ENCODE results near the gene CAP1. TPM values are rescaled to one million over a fixed set of nuclear protein-coding genes. Genes with fewer than 3 reads are reported as not detected.

The CAP1 gene
- total RNA-seq, 1 experiment from 2014 or later = 243 TPM

DNA sequence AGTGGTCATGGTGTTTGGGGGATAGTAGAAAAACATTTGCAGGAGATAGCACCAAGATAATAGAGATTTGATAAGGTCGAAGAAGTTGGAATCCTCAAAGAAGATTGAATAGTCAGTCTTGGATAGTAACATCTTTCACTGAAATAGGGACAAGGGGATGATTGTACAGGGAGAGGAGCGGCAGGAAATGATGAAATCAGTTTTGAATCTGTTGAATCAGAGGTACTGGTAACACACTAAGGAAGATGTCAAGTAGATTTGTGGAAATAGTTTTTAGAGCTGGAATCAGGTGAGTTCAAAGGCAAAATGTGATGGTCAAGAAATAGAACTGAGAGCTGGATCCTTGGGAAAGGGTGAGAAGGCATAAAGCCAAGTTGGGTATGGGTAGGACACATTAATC is 26.5 kb downstream of the CAP1 start:
- CTCF ChIA-PET = no interaction called here
- Histone ChIP-seq H3K36me3 (ENCODE audit: low read depth, low read length) (peaks cover 77% of the 10 kb centered on the region), H3F3A (ENCODE audit: low read length, unreplicated experiment) (no peaks in the 10 kb centered on the region)

DNA sequence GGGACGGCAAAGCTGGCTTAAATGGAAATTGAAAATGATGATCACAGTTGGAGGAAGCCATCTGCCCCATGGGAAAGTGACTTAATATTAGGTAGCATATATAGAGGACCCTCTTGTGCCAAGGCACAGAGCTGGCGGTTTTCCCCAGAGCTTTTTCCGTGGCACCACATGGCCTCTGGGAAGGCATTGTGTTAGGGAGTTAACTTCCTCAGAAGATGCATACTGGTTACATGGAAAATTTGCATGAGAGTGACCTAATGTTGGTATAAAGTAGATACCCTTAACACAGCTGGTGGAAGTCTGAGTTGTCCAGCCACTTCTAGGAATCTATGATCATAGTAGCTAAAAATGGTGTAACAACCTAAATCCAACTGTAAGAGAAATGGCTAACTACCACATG is 27.3 kb downstream of the CAP1 start:
- CTCF ChIA-PET = no interaction called here
- POLR2A ChIA-PET (ENCODE audit: unreplicated experiment) = no interaction called here
- H3K4me2 ChIP-seq (ENCODE audit: low read length) = no peak overlapping the region
- no peak for TF ChIP-seq EZH2 (IDR thresholded peaks at IDR 0.05; ENCODE audit: low read length, unreplicated experiment)
- TF ChIP-seq EZH2phosphoT487 (IDR thresholded peaks at IDR 0.05; ENCODE audit: borderline replicate concordance, low read length) = no peak
- TF ChIP-seq, protein P1, sequence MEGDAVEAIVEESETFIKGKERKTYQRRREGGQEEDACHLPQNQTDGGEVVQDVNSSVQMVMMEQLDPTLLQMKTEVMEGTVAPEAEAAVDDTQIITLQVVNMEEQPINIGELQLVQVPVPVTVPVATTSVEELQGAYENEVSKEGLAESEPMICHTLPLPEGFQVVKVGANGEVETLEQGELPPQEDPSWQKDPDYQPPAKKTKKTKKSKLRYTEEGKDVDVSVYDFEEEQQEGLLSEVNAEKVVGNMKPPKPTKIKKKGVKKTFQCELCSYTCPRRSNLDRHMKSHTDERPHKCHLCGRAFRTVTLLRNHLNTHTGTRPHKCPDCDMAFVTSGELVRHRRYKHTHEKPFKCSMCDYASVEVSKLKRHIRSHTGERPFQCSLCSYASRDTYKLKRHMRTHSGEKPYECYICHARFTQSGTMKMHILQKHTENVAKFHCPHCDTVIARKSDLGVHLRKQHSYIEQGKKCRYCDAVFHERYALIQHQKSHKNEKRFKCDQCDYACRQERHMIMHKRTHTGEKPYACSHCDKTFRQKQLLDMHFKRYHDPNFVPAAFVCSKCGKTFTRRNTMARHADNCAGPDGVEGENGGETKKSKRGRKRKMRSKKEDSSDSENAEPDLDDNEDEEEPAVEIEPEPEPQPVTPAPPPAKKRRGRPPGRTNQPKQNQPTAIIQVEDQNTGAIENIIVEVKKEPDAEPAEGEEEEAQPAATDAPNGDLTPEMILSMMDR (conservative IDR thresholded peaks at IDR 0.05; ENCODE audit: low read depth, low read length) = no peak
- H3K4me1 ChIP-seq (ENCODE audit: insufficient read depth, low read length) = 0 out of 2 replicates have a peak, but pooled peaks cover 4% of the 10 kb centered on the region
- no peak overlapping the region for H3K27ac ChIP-seq (ENCODE audit: low read length)
- intact Hi-C loops (cut with micrococcal nuclease) = no loop called here
- H4K20me1 ChIP-seq (ENCODE audit: low read length) = no peaks in the 10 kb centered on the region
- BruUV-seq (replicated peaks) = no TSS peak
- H3K4me3 ChIP-seq (ENCODE audit: low read length) = no peak overlapping the region
- ATAC-seq = no peak
- H3K79me2 ChIP-seq (ENCODE audit: low read length) = no peaks in the 10 kb centered on the region
- no peaks in the 10 kb centered on the region for H3K27me3 ChIP-seq (ENCODE audit: low read length)
- H3K9me3 ChIP-seq (ENCODE audit: low read length) = no peaks in the 10 kb centered on the region
- H3F3A ChIP-seq (ENCODE audit: low read length, unreplicated experiment) = no peaks in the 10 kb centered on the region
- H2AFZ ChIP-seq (ENCODE audit: low read length) = no peak overlapping the region
- H3K9me2 ChIP-seq (replicated peaks; ENCODE audit: low read length) = no peaks in the 10 kb centered on the region
- no peak for DNase-seq
- H3K9ac ChIP-seq (ENCODE audit: low read length) = no peak overlapping the region
- peaks cover 85% of the 10 kb centered on the region for H3K36me3 ChIP-seq (ENCODE audit: low read depth, low read length)

More for the DNA sequence above, 26.5 kb downstream of the CAP1 start:
- ATAC-seq (no peak), DNase-seq (peak; percentile 19)
- POLR2A ChIA-PET (ENCODE audit: unreplicated experiment) = no interaction called here
- Histone ChIP-seq H3K4me3 (ENCODE audit: low read length) (no peak overlapping the region), H3K9me3 (ENCODE audit: low read length) (no peaks in the 10 kb centered on the region), H3K27me3 (ENCODE audit: low read length) (no peaks in the 10 kb centered on the region), H3K4me2 (ENCODE audit: low read length) (no peak overlapping the region), H3K9ac (ENCODE audit: low read length) (no peak overlapping the region), H4K20me1 (ENCODE audit: low read length) (no peaks in the 10 kb centered on the region), H3K79me2 (ENCODE audit: low read length) (no peaks in the 10 kb centered on the region), H2AFZ (ENCODE audit: low read length) (no peak overlapping the region), H3K4me1 (ENCODE audit: insufficient read depth, low read length) (0 out of 2 replicates have a peak, but pooled peaks cover 4% of the 10 kb centered on the region), H3K27ac (ENCODE audit: low read length) (no peak overlapping the region), H3K9me2 (replicated peaks; ENCODE audit: low read length) (no peaks in the 10 kb centered on the region)
- intact Hi-C loops (cut with micrococcal nuclease) = no loop called here
- TF ChIP-seq EZH2 (IDR thresholded peaks at IDR 0.05; ENCODE audit: low read length, unreplicated experiment) (no peak), EZH2phosphoT487 (IDR thresholded peaks at IDR 0.05; ENCODE audit: borderline replicate concordance, low read length) (no peak)
- TF ChIP-seq, protein P1 (conservative IDR thresholded peaks at IDR 0.05; ENCODE audit: low read depth, low read length) = no peak
- no TSS peak for BruUV-seq (replicated peaks)

DNA sequence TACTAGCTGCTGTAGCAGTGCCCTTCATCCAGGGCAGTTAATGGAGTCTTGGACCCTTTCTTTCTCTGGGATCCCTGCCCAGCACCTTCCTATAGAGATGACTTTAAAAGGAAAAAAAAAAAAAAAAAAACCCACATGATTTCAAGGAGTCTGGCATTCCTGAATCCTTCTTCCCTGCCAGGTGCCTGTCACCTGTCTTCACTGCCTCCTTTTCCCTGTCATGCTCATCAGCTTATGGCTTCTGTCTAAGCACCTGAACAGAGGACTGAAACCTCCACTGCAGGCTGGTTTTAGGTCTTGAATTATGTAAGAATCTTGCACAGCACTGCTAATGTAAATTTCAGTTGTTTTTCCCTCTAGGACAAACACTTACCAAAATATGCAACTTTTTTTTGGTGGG is 31.6 kb downstream of the CAP1 start:
- no TSS peak for BruUV-seq (replicated peaks)

More for the DNA sequence above, 31.6 kb downstream of the CAP1 start:
- ChIA-PET CTCF (no interaction called here), POLR2A (ENCODE audit: unreplicated experiment) (no interaction called here)
- ATAC-seq (no peak), DNase-seq (no peak)
- TF ChIP-seq EZH2 (IDR thresholded peaks at IDR 0.05; ENCODE audit: low read length, unreplicated experiment) (no peak), EZH2phosphoT487 (IDR thresholded peaks at IDR 0.05; ENCODE audit: borderline replicate concordance, low read length) (no peak)
- TF ChIP-seq, protein P1 (conservative IDR thresholded peaks at IDR 0.05; ENCODE audit: low read depth, low read length) = no peak
- H3K27me3 ChIP-seq (ENCODE audit: low read length) = no peaks in the 10 kb centered on the region
- peaks cover 4% of the 10 kb centered on the region; the same call in 1 of the 2 replicates for H4K20me1 ChIP-seq (ENCODE audit: low read length)
- H3K4me3 ChIP-seq (ENCODE audit: low read length) = no peak overlapping the region
- no peak overlapping the region for H3K4me2 ChIP-seq (ENCODE audit: low read length)
- H3K4me1 ChIP-seq (ENCODE audit: insufficient read depth, low read length) = peaks cover 12% of the 10 kb centered on the region
- H3K9me2 ChIP-seq (replicated peaks; ENCODE audit: low read length) = no peaks in the 10 kb centered on the region
- H2AFZ ChIP-seq (ENCODE audit: low read length) = no peak overlapping the region
- no peaks in the 10 kb centered on the region for H3K79me2 ChIP-seq (ENCODE audit: low read length)
- H3K9me3 ChIP-seq (ENCODE audit: low read length) = no peaks in the 10 kb centered on the region
- H3K9ac ChIP-seq (ENCODE audit: low read length) = no peak overlapping the region
- peaks cover 4% of the 10 kb centered on the region for H3F3A ChIP-seq (ENCODE audit: low read length, unreplicated experiment)
- intact Hi-C loops (cut with micrococcal nuclease) = no loop called here
- peaks cover 74% of the 10 kb centered on the region for H3K36me3 ChIP-seq (ENCODE audit: low read depth, low read length)
- H3K27ac ChIP-seq (ENCODE audit: low read length) = no peak overlapping the region

Data from PC-3 (cell line).